Left ventricle myocardium inferior (tissue), 1 donor: Measurements from ENCODE around the gene CDT1. TPM values are rescaled to one million over a fixed set of nuclear protein-coding genes. Genes with fewer than 3 reads are reported as not detected.

Experiments
- DNase-seq: peaks from one replicate; pipeline ENCODE4 v3.0.0-alpha.2; 2020
- H3K27ac ChIP-seq: fragments of 200-600 bp; replicated peaks from 2 replicates; pipeline ENCODE4 v1.8.0; 2021
- H3K27me3 ChIP-seq: fragments of 200-600 bp; 2 replicates; pipeline ENCODE4 v1.8.0; 2021; ENCODE audit warnings: low read depth
- H3K36me3 ChIP-seq: fragments of 200-600 bp; 2 replicates; pipeline ENCODE4 v1.8.0; 2021
- H3K4me1 ChIP-seq: fragments of 200-600 bp; 2 replicates; pipeline ENCODE4 v1.8.0; 2021
- H3K4me3 ChIP-seq: fragments of 200-600 bp; 2 replicates; pipeline ENCODE4 v1.8.0; 2021; ENCODE audit warnings: mild to moderate bottlenecking, moderate library complexity
- H3K9me3 ChIP-seq: fragments of 200-600 bp; replicated peaks from 2 replicates; pipeline ENCODE4 v1.8.0; 2021
- CTCF ChIP-seq: fragments of 200-600 bp; IDR thresholded peaks from 2 replicates; pipeline ENCODE4 v1.8.0; 2021; ENCODE audit warnings: antibody characterized with exemption, mild to moderate bottlenecking, borderline replicate concordance
- intact Hi-C: fragments of 100-400 bp; cut with micrococcal nuclease; formaldehyde crosslinking; loops from one replicate; pipeline ENCODE4 v1.11.0; 2022
- total RNA-seq: library from RNA; stranded (reverse); fragmentation: NEBNext Ultra II Directional; extraction: Animal tissue kit (Norgen Biotek cat#: 25700); gene quantifications from one replicate; pipeline ENCODE4 v1.2.1, GENCODE V29; 2021
- donor health status: DM: no; HTN: yes; CAD: no; lungs with severe emphysema.

CDT1 gene
- total RNA-seq, 1 donor from 2014 or later = 0.63 TPM

GRCh38 chr16:88805340-88805715 lies 1.7 kb downstream of the CDT1 start:
- no peak for TF ChIP-seq CTCF
- peaks cover 36% of the 10 kb centered on the region for H3K4me1 ChIP-seq
- H3K36me3 ChIP-seq = peaks cover 11% of the 10 kb centered on the region
- no peaks in the 10 kb centered on the region for H3K9me3 ChIP-seq
- no peaks in the 10 kb centered on the region for H3K27me3 ChIP-seq
- H3K27ac ChIP-seq = no peak overlapping the region
- DNase-seq = no peak
- no peak overlapping the region for H3K4me3 ChIP-seq
- intact Hi-C loops = no loop called here

GRCh38 chr16:88805887-88806393 lies 2.4 kb downstream of the CDT1 start:
- intact Hi-C loops = no loop called here
- no peak for TF ChIP-seq CTCF
- Histone ChIP-seq H3K27me3 (no peaks in the 10 kb centered on the region), H3K36me3 (peaks cover 11% of the 10 kb centered on the region), H3K9me3 (no peaks in the 10 kb centered on the region), H3K27ac (no peak overlapping the region), H3K4me3 (no peak overlapping the region), H3K4me1 (peaks cover 42% of the 10 kb centered on the region)
- DNase-seq = no peak

GRCh38 chr16:88806491-88807111 lies 3.0 kb downstream of the CDT1 start:
- H3K4me1 ChIP-seq = peaks cover 48% of the 10 kb centered on the region
- no peak for DNase-seq

GRCh38 chr16:88807142-88807625 lies 3.6 kb downstream of the CDT1 start:
- no peak overlapping the region for H3K4me3 ChIP-seq
- no peak for TF ChIP-seq CTCF
- intact Hi-C loops = no loop called here
- H3K27me3 ChIP-seq = no peaks in the 10 kb centered on the region
- H3K4me1 ChIP-seq = peaks cover 51% of the 10 kb centered on the region
- no peak overlapping the region for H3K27ac ChIP-seq
- peaks cover 11% of the 10 kb centered on the region for H3K36me3 ChIP-seq
- no peaks in the 10 kb centered on the region for H3K9me3 ChIP-seq
- DNase-seq = no peak

More at GRCh38 chr16:88806491-88807111, 3.0 kb downstream of the CDT1 start:
- intact Hi-C loops = no loop called here
- Histone ChIP-seq H3K4me3 (no peak overlapping the region), H3K36me3 (peaks cover 11% of the 10 kb centered on the region), H3K27me3 (no peaks in the 10 kb centered on the region), H3K27ac (no peak overlapping the region), H3K9me3 (no peaks in the 10 kb centered on the region)
- TF ChIP-seq CTCF = no peak

- no peak overlapping the region for H3K27ac ChIP-seq
- H3K36me3 ChIP-seq = peaks cover 11% of the 10 kb centered on the region
- H3K9me3 ChIP-seq = no peaks in the 10 kb centered on the region
- intact Hi-C loops = no loop called here
- H3K4me1 ChIP-seq = peaks cover 51% of the 10 kb centered on the region
- no peak overlapping the region for H3K4me3 ChIP-seq
- TF ChIP-seq CTCF = no peak
- DNase-seq = no peak
- H3K27me3 ChIP-seq = no peaks in the 10 kb centered on the region
Observed at GRCh38 chr16:88807626-88808453, 4.3 kb downstream of the CDT1 start.
